Hematopoietic multipotent progenitor cell treated with erythropoietin and hydrocortisone succinate and interleukin-3 and kit ligand, for 17 days (in vitro differentiated cells): Measurements from ENCODE around the gene INTS11.

Source experiments
- DNase-seq: peaks from one replicate; pipeline ENCODE4 v3.0.0-alpha.2; 2015; ENCODE audit warnings: low spot score

The INTS11 gene

GRCh38 chr1:1285102-1285571 is 39.3 kb downstream of the INTS11 start:
- DNase-seq = no peak

- no peak for DNase-seq
These were observed 40.0 kb downstream of the INTS11 start for GRCh38 chr1:1284221-1285101.

GRCh38 chr1:1283821-1284220 is 40.6 kb downstream of the INTS11 start:
- DNase-seq = no peak

GRCh38 chr1:1282998-1283397 is 41.5 kb downstream of the INTS11 start:
- DNase-seq = no peak

- no peak for DNase-seq
These were observed 42.7 kb downstream of the INTS11 start for GRCh38 chr1:1281533-1282321.

GRCh38 chr1:1280782-1281481 is 43.5 kb downstream of the INTS11 start:
- no peak for DNase-seq

GRCh38 chr1:1279028-1279427 is 45.4 kb downstream of the INTS11 start:
- no peak for DNase-seq

GRCh38 chr1:1278620-1279019 is 45.8 kb downstream of the INTS11 start:
- DNase-seq = no peak

GRCh38 chr1:1275836-1276235 is 48.6 kb downstream of the INTS11 start:
- no peak for DNase-seq

GRCh38 chr1:1274931-1275431 is 49.5 kb downstream of the INTS11 start:
- no peak for DNase-seq

GRCh38 chr1:1274299-1274930 is 50.0 kb downstream of the INTS11 start:
- no peak for DNase-seq

- DNase-seq = peak; percentile 82
These were observed 50.8 kb downstream of the INTS11 start, which contains the start of gene UBE2J2 for GRCh38 chr1:1273512-1274298. Gene UBE2J2 (minus strand): TSS chr1:1273854. CDS start chr1:1267992, 5,862 bp downstream.

GRCh38 chr1:1273209-1273511 is 51.3 kb downstream of the INTS11 start:
- peak; percentile 8 for DNase-seq

GRCh38 chr1:1272341-1273208 is 51.9 kb downstream of the INTS11 start:
- DNase-seq = peak; percentile 19

GRCh38 chr1:1270813-1271212 is 53.6 kb downstream of the INTS11 start:
- DNase-seq = no peak

GRCh38 chr1:1268284-1268682 is 56.2 kb downstream of the INTS11 start:
- DNase-seq = no peak

GRCh38 chr1:1267488-1268283 is 56.8 kb downstream of the INTS11 start:
- DNase-seq = no peak

GRCh38 chr1:1264868-1265272 is 59.6 kb downstream of the INTS11 start:
- no peak for DNase-seq

GRCh38 chr1:1264026-1264425 is 60.4 kb downstream of the INTS11 start:
- no peak for DNase-seq
